LNCaP clone FGC (cell line): ENCODE data around the gene MMEL1.

Source experiments
- DNase-seq: peaks from one replicate; pipeline ENCODE4 v3.0.0-alpha.2; 2011; ENCODE audit warnings: low read depth
- H3K4me3 ChIP-seq: 2 replicates; pipeline ENCODE4 v1.5.1; 2011; ENCODE audit warnings: mild to moderate bottlenecking, low read depth, low read length, control low read depth
- TF ChIP-seq, protein P1 (sequence below): IDR thresholded peaks from 2 replicates; pipeline ENCODE4 v1.5.1; 2012; ENCODE audit warnings: mild to moderate bottlenecking; ENCODE audit not compliant: control insufficient read depth, insufficient read depth; ENCODE audit errors: extremely low read depth

Gene MMEL1

DNA sequence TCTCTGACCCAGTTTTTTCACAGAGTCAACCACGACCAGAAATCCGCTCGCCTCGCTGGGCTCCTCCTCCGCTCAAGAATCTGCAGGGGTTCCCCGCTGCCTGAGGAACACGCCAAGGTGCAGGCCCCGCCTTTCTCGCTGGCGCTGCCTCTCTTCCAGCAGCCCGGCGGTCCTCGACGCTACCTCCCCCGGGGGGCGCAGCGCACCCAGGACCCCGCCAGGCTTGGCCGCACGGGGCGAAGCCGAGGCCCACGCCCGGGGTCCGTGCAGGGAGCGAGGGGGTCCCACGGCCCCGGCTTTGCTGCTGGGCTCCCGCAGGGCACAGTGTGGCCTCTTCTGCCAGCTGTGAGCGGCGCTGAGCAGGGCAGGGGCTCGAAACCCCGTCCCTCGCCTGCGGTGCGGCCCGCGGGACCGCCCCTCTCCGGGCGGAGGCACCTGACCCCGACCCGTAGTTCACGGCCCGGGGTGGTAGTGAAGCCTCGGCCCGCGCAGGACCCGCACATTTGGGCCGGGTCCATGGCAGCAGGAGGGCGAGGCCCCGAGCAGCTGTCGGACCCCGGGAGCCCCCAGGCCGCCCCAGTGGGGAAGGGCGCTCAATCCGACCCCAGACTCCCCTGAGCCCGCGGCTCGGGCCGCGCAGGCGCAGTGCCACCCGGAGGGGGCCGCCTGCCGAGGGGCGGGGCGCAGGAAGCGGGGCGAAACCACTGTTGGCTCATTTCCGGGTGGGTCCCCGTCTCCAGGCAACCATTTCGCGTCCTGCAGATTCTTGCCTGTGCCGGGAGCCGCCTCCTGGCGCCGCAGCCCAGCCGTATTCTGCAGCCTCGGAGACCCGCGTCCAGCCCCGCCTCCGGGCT, 10.0 kb upstream of the MMEL1 start:
- peak overlapping the region; percentile 67 for H3K4me3 ChIP-seq

DNA sequence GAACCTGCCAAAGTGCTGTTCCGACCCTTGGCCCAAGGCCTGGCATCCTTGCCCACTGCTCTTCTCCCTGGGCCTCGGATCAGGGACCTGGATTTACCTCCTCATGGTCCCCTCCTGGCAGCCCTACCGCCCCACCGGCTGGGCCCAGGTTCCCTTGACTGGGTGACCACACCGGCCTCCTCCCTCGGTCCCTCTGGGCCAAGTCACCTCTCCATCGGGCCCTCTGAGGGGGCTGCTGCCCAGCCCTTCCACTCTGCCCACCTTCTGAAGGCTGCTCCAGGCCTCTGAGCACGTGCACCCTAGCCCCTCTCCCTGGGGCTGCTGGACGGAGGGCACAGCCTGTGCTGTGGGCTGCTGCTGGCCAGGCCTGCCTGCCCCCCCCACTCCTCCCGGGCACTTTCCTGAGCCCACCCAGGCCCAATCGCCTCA, 9.3 kb upstream of the MMEL1 start:
- TF ChIP-seq, protein P1, sequence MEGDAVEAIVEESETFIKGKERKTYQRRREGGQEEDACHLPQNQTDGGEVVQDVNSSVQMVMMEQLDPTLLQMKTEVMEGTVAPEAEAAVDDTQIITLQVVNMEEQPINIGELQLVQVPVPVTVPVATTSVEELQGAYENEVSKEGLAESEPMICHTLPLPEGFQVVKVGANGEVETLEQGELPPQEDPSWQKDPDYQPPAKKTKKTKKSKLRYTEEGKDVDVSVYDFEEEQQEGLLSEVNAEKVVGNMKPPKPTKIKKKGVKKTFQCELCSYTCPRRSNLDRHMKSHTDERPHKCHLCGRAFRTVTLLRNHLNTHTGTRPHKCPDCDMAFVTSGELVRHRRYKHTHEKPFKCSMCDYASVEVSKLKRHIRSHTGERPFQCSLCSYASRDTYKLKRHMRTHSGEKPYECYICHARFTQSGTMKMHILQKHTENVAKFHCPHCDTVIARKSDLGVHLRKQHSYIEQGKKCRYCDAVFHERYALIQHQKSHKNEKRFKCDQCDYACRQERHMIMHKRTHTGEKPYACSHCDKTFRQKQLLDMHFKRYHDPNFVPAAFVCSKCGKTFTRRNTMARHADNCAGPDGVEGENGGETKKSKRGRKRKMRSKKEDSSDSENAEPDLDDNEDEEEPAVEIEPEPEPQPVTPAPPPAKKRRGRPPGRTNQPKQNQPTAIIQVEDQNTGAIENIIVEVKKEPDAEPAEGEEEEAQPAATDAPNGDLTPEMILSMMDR = no peak
- H3K4me3 ChIP-seq = peak overlapping the region; percentile 67

More for the DNA sequence above, 10.0 kb upstream of the MMEL1 start:
- TF ChIP-seq, protein P1 = no peak
- no peak for DNase-seq

DNA sequence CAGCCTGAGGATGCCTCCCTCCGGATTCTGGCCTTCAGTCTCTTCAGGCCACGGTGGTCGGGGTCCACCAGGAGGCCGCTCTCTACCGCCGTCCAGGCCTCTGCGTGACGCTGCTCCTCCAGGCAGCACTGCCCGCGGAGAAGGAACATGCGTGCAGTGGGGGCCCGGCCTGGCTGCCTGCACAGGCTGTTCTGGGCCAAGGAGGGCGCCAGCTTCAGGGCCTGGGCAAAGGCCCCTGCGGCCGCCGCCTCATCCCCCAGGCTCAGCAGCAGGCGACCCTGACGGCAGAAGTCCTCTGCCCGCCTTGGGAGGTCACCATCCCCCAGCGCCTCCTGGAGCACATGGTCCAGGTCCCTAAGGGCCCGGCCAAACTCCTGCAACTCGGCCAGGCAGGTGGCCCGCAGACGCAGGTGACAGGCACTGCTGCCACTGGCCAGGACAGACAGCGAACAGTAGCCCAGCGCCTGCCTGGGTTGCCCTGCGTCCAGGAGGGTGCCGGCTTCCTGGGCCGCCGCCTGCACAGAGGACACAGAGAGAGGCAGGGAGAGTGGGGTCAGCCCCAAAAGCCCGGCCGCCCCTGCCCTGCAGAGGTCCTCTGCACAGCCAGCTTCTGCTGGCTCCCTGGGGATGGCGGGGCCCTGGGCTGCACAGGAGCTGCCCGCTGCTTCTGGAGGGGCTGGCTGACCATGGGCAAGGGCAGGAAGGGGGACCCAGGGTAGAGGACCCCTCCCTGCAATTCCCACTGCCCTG, 8.7 kb upstream of the MMEL1 start:
- no peak for DNase-seq
- TF ChIP-seq, protein P1 = no peak
- peak overlapping the region; percentile 67 for H3K4me3 ChIP-seq

More for the DNA sequence above, 9.3 kb upstream of the MMEL1 start:
- DNase-seq = no peak

DNA sequence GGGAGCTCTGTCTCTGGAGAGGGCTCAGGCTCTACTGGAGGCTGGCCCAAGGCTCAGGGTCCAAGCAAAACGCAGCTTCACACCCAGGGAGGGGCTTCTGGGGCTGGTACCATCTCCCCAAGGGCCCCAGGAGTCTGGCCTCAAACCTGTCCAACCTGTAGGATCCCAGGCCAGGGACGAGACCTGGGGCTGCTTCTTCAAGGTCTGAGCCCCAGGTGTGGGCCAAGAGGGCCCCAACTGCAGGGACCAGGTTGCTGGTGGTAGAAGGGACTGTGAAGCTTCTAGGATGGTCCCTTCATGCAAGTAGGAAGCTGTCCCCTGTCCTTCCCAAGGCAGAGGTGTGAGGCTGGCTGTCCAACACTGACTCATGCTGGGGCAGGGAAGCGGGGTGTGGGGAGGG, 7.8 kb upstream of the MMEL1 start:
- DNase-seq = no peak
- no peak overlapping the region for H3K4me3 ChIP-seq
- TF ChIP-seq, protein P1 = no peak

DNA sequence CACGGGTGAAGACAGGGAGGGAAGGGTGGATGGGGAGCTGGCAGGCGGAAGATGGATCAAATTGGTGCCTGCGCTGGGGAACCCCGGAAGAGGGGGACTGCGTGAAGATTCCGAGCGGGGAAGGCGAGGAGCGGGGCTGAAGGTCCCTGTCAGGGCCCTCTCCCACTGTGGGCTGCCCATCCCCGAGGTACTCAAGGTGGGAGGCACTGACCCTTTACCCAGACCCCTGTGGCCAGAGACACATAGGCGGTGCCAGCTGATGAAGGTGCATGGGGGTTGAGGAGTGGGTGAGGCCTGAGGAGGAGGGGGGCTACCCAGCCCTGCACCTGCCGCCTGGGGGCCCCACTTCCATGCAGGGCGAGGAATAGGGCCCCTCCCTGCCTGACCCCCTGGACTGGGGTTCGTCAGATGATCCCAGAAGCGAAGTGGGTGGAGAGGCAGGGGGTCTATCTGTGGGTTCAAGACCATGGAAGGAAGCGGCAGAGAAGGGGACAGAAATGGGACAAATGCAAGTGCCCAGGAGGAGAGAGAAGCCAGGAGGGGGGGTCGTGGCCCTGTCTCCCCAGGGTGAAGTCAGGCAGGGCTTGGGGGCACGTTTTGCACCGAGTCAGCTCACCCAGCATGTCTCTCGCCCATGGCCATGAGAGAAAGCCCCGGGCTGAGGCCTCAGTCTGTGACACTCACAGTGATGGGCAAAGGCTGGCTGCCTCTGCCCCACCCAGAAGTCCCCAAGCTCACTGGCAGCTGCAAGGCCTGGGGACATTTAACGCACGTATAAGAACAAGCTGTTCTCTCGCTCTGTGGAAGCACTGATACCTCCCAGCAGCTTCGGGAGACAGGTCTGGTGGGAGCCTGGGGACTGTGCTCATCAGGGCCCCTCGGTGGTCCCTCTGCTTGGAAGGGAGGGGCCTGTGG, 7.0 kb upstream of the MMEL1 start:
- no peak overlapping the region for H3K4me3 ChIP-seq
- TF ChIP-seq, protein P1 = no peak
- no peak for DNase-seq

DNA sequence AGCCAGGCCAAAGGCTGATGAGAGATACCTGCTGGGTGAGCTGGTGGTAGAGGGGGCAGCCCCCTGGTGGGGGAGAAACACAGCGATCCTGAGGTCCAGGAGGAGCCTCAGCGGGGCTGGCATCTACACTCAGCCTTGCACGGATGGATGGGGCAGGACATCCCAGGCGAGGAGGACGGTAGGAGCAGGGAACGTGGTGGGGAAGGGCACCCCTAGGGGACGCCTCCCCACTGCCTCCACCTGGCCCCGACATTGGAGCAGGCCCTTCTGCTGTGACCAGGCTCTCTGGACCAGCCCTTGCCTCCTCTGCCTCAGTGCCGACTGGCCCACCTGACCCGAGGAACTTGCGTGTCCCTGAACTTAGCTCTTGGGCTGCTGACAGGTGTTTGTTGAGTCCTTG, 6.4 kb upstream of the MMEL1 start:
- no peak for DNase-seq
- TF ChIP-seq, protein P1 = no peak
- no peak overlapping the region for H3K4me3 ChIP-seq
